Posterior vena cava (tissue), 2 donors: ENCODE data around the gene TUT1. TPM values are rescaled to one million over a fixed set of nuclear protein-coding genes. Genes with fewer than 3 reads are reported as not detected.

Source experiments
- DNase-seq: peaks from one replicate; pipeline ENCODE4 v3.0.0-alpha.2; 2020; ENCODE audit warnings: low spot score
- intact Hi-C, 2 donors: fragments of 100-400 bp; cut with DNase I; formaldehyde crosslinking; loops; one replicate each; pipeline versions ENCODE4 v1.14.1 to v1.14.2; 2022 to 2023
- microRNA-seq, 2 donors: library from miRNA; unstranded; fragments of <30 nt; microRNA quantifications; one replicate each; pipeline ENCODE4 v1.2.0, GENCODE V29; 2020 to 2021; ENCODE audit warnings: borderline microRNAs expressed in 2 of 2
- total RNA-seq, 2 donors: library from RNA; stranded (reverse); fragmentation: NEBNext Ultra II Directional; extraction: Animal tissue kit (Norgen Biotek cat#: 25700); gene quantifications; one replicate each; pipeline ENCODE4 v1.2.1, GENCODE V29; 2021
- donor health status: DM: yes; HTN: yes; CAD: no.
- donor health status: DM: yes; HTN: yes; CAD: no.

The TUT1 gene
- total RNA-seq, 2 donors from 2014 or later: 10.7 to 14.1 TPM

GRCh38 chr11:62532096-62532495, 59.2 kb downstream of the TUT1 start:
- DNase-seq: no peak
- intact Hi-C loops: no loop called here

Small RNA genes within 50 kb of the gene (microRNA-seq; reads per million reads assigned to microRNA genes)
- 0.26 to 0.32 reads per million in 2 donors for gene MIR6747

Other genes starting within 250 kb of the TUT1 start
- not detected for gene SCGB1A1, start 172.5 kb downstream of the TUT1 start, total RNA-seq
- gene AHNAK, start 44.7 kb downstream of the TUT1 start, total RNA-seq: 100 to 1,000 TPM; 938 to 955 TPM
- 100 to 1,000 TPM; 706 to 749 TPM for gene EEF1G, start 17.6 kb downstream of the TUT1 start, total RNA-seq
- gene MTA2, start 10.3 kb upstream of the TUT1 start, total RNA-seq: 10 to 100 TPM; 56.5 to 67.2 TPM
- gene EML3, start 21.3 kb upstream of the TUT1 start, total RNA-seq: 10 to 100 TPM; 58.7 to 63.8 TPM
- gene ROM1, start 21.7 kb upstream of the TUT1 start, total RNA-seq: 1 to 10 TPM; 7.1 to 9.7 TPM
- gene B3GAT3, start 30.5 kb upstream of the TUT1 start, total RNA-seq: 10 to 100 TPM; 23.7 to 26.6 TPM
- gene GANAB, start 55.1 kb upstream of the TUT1 start, total RNA-seq: 100 to 1,000 TPM; 206 to 240 TPM
- gene INTS5, start 61.8 kb upstream of the TUT1 start, total RNA-seq: 10 to 100 TPM; 10.6 to 10.9 TPM
- 10 to 100 TPM; 27.4 to 35.9 TPM for gene C11orf98, start 73.7 kb upstream of the TUT1 start, total RNA-seq
- gene CSKMT, start 73.8 kb upstream of the TUT1 start, total RNA-seq: 10 to 100 TPM in 1 of 2 donors, 1 to 10 TPM in 1; 8.5 to 10.5 TPM
- 1 to 10 TPM; 3.6 to 3.7 TPM for gene UQCC3, start 80.2 kb upstream of the TUT1 start, total RNA-seq
- gene LBHD1, start 80.7 kb upstream of the TUT1 start, total RNA-seq: 1 to 10 TPM; 3.7 to 5.1 TPM
- 10 to 100 TPM; 74.8 to 76.1 TPM for gene UBXN1, start 87.5 kb upstream of the TUT1 start, total RNA-seq
- gene LRRN4CL, start 98.0 kb upstream of the TUT1 start, total RNA-seq: 10 to 100 TPM; 13.9 to 14.8 TPM
- 10 to 100 TPM; 30.6 to 54.8 TPM for gene BSCL2, start 115.9 kb upstream of the TUT1 start, total RNA-seq
- not detected for gene GNG3, start 116.2 kb upstream of the TUT1 start, total RNA-seq
- gene HNRNPUL2, start 135.9 kb upstream of the TUT1 start, total RNA-seq: 10 to 100 TPM; 45.5 to 45.9 TPM
- gene TTC9C, start 137.0 kb upstream of the TUT1 start, total RNA-seq: 10 to 100 TPM; 19.0 to 20.6 TPM
- 10 to 100 TPM in 1 of 2 donors, 1 to 10 TPM in 1; 6.2 to 12.3 TPM for gene ZBTB3, start 162.6 kb upstream of the TUT1 start, total RNA-seq
- 10 to 100 TPM; 39.7 to 50.9 TPM for gene POLR2G, start 170.1 kb upstream of the TUT1 start, total RNA-seq
- gene TAF6L, start 179.9 kb upstream of the TUT1 start, total RNA-seq: 10 to 100 TPM; 11.3 to 12.9 TPM
- gene TMEM179B, start 195.9 kb upstream of the TUT1 start, total RNA-seq: 10 to 100 TPM; 23.7 to 33.0 TPM
- 1 to 10 TPM; 8.9 to 10.0 TPM for gene TMEM223, start 200.5 kb upstream of the TUT1 start, total RNA-seq
- 10 to 100 TPM; 53.0 to 58.1 TPM for gene NXF1, start 213.9 kb upstream of the TUT1 start, total RNA-seq
- gene STX5, start 240.5 kb upstream of the TUT1 start, total RNA-seq: 10 to 100 TPM; 32.8 to 34.0 TPM
- gene TEX54, start 241.3 kb upstream of the TUT1 start, total RNA-seq: not detected
- 10 to 100 TPM; 38.5 to 45.6 TPM for gene WDR74, start 248.1 kb upstream of the TUT1 start, total RNA-seq